ENCODE measurements around the gene SLC43A1. TPM values are rescaled to one million over a fixed set of nuclear protein-coding genes. Genes with fewer than 3 reads are reported as not detected.

Gene SLC43A1
- polyA plus RNA-seq (2011; rRNA removed) (14.6 and 17.5 TPM in 2 replicates), polyA minus RNA-seq (2011; rRNA and poly(A)+ RNA removed) (24.5 and 30.1 TPM in 2 replicates)

DNA sequence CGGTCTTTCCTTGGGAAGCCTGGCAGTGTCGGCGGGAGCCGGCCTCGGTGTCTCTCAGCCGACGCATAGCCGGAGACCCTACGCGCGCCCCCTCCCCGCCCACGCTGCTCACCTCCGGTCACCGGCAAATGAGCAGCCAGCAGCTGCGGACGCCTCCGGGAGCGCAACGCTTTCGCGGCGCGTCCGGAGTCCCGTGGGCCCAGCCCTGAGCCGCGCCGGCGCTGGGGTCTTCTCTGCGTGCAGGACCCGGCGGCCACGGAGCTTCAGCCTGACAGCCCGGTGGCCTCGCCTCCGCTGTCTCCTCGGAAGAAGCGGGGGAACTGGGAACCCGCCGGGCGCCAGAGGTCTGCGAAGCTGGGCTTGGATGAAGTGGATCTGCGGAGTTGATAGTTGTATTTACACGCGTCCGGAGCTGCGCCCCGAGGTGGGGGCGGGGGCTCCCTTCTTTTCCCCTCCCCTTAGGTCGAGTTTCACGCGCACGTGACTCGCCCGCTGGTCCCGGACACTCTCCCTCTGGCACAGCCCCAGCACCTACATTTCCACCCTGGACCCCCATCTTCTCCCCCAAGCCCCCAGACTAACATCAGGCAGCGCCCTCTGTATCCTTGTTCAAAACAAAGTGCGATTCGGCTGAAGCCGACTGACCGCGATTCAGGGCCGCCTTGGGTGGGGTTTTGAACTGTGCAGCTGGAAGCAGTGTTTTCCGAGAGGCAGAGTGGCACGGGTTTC lies at the start of gene SLC43A1:
Gene SLC43A1, minus strand, starts transcription at position 371 of the 729 bp plus-strand sequence. CDS start 1,591 bp downstream, outside the sequence.
- H3K27me3 ChIP-seq (ENCODE audit: control insufficient read depth, insufficient read depth, low read length) = no peaks in the 10 kb centered on the region
- H3K4me3 ChIP-seq (ENCODE audit: low read depth, low read length) = peak within 1 kb of the TSS; percentile 85
- H3K9me3 ChIP-seq (ENCODE audit: control insufficient read depth, insufficient read depth, low read length) = no peaks in the 10 kb centered on the region; the same call in 1 of the 2 replicates
- no peak for DNase-seq (ENCODE audit: low read depth, low spot score)
- ChIA-PET POLR2A (interaction anchor here (0.5 kb wide), 1 partner anchor 1064 kb away, joined by 3 read pairs; no protein-coding TSS in a partner anchor), CTCF (interaction anchor here (0.9 to 6.4 kb wide), 9 partner anchors 11 to 129 kb away, joined by 3 to 52 read pairs (median 8); partner anchors contain the start of gene RTN4RL2)
- peak within 1 kb of the TSS; percentile 57 for H3K27ac ChIP-seq (ENCODE audit: low read depth, low read length)
- no peak for TF ChIP-seq CTCF (IDR thresholded peaks at IDR 0.05; ENCODE audit: low read depth, low read length)

DNA sequence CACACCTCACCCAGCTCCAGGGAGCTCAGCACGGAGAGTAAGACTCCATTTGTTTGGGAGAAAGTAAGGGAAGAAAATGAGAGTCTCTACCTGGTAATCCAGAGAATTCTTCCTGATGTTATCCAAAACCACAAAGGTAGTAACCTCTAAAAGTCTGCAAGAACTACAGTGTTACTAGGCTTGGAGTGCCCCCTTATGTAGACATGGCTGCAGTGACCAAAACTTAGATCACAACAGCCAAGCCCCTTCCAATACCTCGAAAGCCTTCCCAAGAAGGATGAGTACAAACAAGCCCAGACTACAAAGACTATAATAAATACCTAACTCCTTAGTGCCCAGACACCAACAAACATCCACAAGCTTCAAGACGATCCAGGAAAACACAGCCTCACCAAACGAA lies 47.1 kb upstream of the SLC43A1 start:
- no peak overlapping the region for H3K4me3 ChIP-seq (ENCODE audit: low read depth, low read length)
- no peak for TF ChIP-seq CTCF (IDR thresholded peaks at IDR 0.05; ENCODE audit: low read depth, low read length)
- POLR2A ChIA-PET = no interaction called here
- H3K27ac ChIP-seq (ENCODE audit: low read depth, low read length) = no peak overlapping the region
- no peak for DNase-seq (ENCODE audit: low read depth, low spot score)
- H3K9me3 ChIP-seq (ENCODE audit: control insufficient read depth, insufficient read depth, low read length) = no peaks in the 10 kb centered on the region
- no peaks in the 10 kb centered on the region for H3K27me3 ChIP-seq (ENCODE audit: control insufficient read depth, insufficient read depth, low read length)
- CTCF ChIA-PET = interaction anchor here (1.0 to 1.8 kb wide), 2 partner anchors 70 to 82 kb away, joined by 3 to 6 read pairs; no protein-coding TSS in a partner anchor

DNA sequence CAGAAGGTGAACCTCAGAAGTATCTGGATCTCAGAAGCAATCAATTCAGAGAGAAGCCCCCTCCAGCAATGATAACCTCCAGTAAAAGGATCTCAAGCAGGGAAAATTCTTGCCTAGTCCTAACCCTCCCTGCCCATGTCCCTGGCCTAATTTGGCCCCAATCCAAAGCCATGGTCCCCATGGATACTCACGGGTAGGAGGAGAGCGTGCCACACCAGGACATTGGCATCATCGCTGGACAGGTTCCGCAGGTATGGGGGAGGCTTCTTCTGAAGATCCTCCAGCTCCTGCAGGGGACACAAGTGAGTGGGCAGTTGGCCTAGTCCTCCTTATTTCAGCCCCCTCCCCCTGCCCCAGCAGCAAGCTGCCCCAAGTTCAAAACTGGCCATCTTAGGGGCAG lies 44.6 kb upstream of the SLC43A1 start:
- no peaks in the 10 kb centered on the region for H3K27me3 ChIP-seq (ENCODE audit: control insufficient read depth, insufficient read depth, low read length)
- DNase-seq (ENCODE audit: low read depth, low spot score) = no peak
- H3K9me3 ChIP-seq (ENCODE audit: control insufficient read depth, insufficient read depth, low read length) = no peaks in the 10 kb centered on the region
- H3K27ac ChIP-seq (ENCODE audit: low read depth, low read length) = no peak overlapping the region
- ChIA-PET POLR2A (no interaction called here), CTCF (interaction anchor here (1.5 to 5.2 kb wide), 3 partner anchors 8 to 84 kb away, joined by 3 to 18 read pairs (median 17); partner anchors contain the start of gene UBE2L6)
- H3K4me3 ChIP-seq (ENCODE audit: low read depth, low read length) = no peak overlapping the region
- no peak for TF ChIP-seq CTCF (IDR thresholded peaks at IDR 0.05; ENCODE audit: low read depth, low read length)

DNA sequence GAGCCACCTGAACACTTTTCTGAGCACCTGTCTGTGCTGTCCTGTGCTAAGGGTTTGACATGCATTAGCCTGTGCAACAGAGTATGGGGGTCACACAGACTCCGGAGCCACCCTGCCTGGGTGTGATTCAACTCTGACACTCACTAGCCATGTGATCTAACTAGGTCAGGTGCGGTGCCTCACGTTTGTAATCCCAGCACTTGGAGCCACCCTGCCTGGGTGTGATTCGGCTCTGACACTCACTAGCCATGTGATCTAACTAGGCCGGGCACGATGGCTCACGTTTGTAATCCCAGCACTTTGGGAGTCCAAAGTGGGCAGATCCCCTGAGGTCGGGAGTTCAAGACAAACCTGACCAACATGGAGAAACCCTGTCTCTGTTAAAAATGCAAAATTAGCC lies 40.5 kb upstream of the SLC43A1 start:
- no peaks in the 10 kb centered on the region for H3K27me3 ChIP-seq (ENCODE audit: control insufficient read depth, insufficient read depth, low read length)
- CTCF ChIA-PET = interaction anchor here (5.2 kb wide), 1 partner anchor 85 kb away, joined by 17 read pairs; no protein-coding TSS in a partner anchor
- POLR2A ChIA-PET = no interaction called here
- no peak for DNase-seq (ENCODE audit: low read depth, low spot score)
- H3K27ac ChIP-seq (ENCODE audit: low read depth, low read length) = no peak overlapping the region
- no peak for TF ChIP-seq CTCF (IDR thresholded peaks at IDR 0.05; ENCODE audit: low read depth, low read length)
- H3K9me3 ChIP-seq (ENCODE audit: control insufficient read depth, insufficient read depth, low read length) = no peaks in the 10 kb centered on the region; the same call in 1 of the 2 replicates
- H3K4me3 ChIP-seq (ENCODE audit: low read depth, low read length) = no peak overlapping the region

GRCh38 chr11:57555393-57555792 lies 39.9 kb upstream of the SLC43A1 start:
- TF ChIP-seq CTCF (IDR thresholded peaks at IDR 0.05; ENCODE audit: low read depth, low read length) = no peak
- ChIA-PET CTCF (interaction anchor here (1.3 kb wide), 1 partner anchor 12 kb away, joined by 3 read pairs; the partner anchor contains the start of gene UBE2L6), POLR2A (no interaction called here)
- no peak overlapping the region for H3K4me3 ChIP-seq (ENCODE audit: low read depth, low read length)
- no peaks in the 10 kb centered on the region for H3K27me3 ChIP-seq (ENCODE audit: control insufficient read depth, insufficient read depth, low read length)
- DNase-seq (ENCODE audit: low read depth, low spot score) = no peak
- no peaks in the 10 kb centered on the region; the same call in 1 of the 2 replicates for H3K9me3 ChIP-seq (ENCODE audit: control insufficient read depth, insufficient read depth, low read length)
- no peak overlapping the region for H3K27ac ChIP-seq (ENCODE audit: low read depth, low read length)

Measured in AG04450 (cell line).